Neuronal stem cell (in vitro differentiated cells): Measurements from ENCODE around the gene DIP2B.

Experiments used
- DNase-seq: peaks from one replicate; pipeline ENCODE4 v3.0.0-alpha.2; 2013; ENCODE audit warnings: low spot score
- H2AFZ ChIP-seq: one replicate; pipeline ENCODE4 v1.6.1; 2013; ENCODE audit warnings: mild to moderate bottlenecking, low read length, inconsistent platforms
- H2AK5ac ChIP-seq: 2 replicates; pipeline ENCODE4 v1.6.1; 2013; ENCODE audit warnings: low read depth, mild to moderate bottlenecking, inconsistent platforms, low read length, moderate library complexity, mixed read lengths
- H2BK120ac ChIP-seq: 2 replicates; pipeline ENCODE4 v1.6.1; 2013; ENCODE audit warnings: low read depth, mild to moderate bottlenecking, inconsistent platforms, low read length, moderate library complexity, mixed read lengths
- H2BK12ac ChIP-seq: one replicate; pipeline ENCODE4 v1.6.1; 2013; ENCODE audit warnings: low read length, inconsistent platforms
- H2BK15ac ChIP-seq: 2 replicates; pipeline ENCODE4 v1.6.1; 2013; ENCODE audit warnings: mild to moderate bottlenecking, low read length, inconsistent platforms, mixed read lengths
- H2BK5ac ChIP-seq: one replicate; pipeline ENCODE4 v1.6.1; 2013; ENCODE audit warnings: inconsistent platforms, mild to moderate bottlenecking, low read length, moderate library complexity
- H3K14ac ChIP-seq: one replicate; pipeline ENCODE4 v1.6.1; 2013; ENCODE audit warnings: low read length, inconsistent platforms
- H3K18ac ChIP-seq: 2 replicates; pipeline ENCODE4 v1.6.1; 2013; ENCODE audit warnings: low read length, inconsistent platforms
- H3K23ac ChIP-seq: 2 replicates; pipeline ENCODE4 v1.6.1; 2013; ENCODE audit warnings: low read depth, mild to moderate bottlenecking, mixed read lengths, low read length, inconsistent platforms; ENCODE audit not compliant: poor library complexity
- H3K27ac ChIP-seq: replicated peaks from 3 replicates; pipeline ENCODE4 v1.5.1; 2013; ENCODE audit warnings: low read length, inconsistent platforms
- H3K27me3 ChIP-seq, 3 experiments: 2 replicates each; pipeline ENCODE4 v1.6.1; 2013; ENCODE audit warnings: low read length in 3 of 3, mild to moderate bottlenecking in 2 of 3, inconsistent platforms in 1 of 3, low read depth in 1 of 3, mixed read lengths in 1 of 3, moderate library complexity in 1 of 3; ENCODE audit not compliant: control insufficient read depth in 3 of 3, insufficient read depth in 3 of 3
- H3K36me3 ChIP-seq, 2 donors: replicated peaks in 1 of 2; 2 replicates each; pipeline ENCODE4 v1.6.1; 2013; ENCODE audit warnings: low read length in 2 of 2; ENCODE audit not compliant: control insufficient read depth in 2 of 2, insufficient read depth in 2 of 2
- H3K4ac ChIP-seq: 2 replicates; pipeline ENCODE4 v1.6.1; 2013; ENCODE audit warnings: inconsistent platforms, mild to moderate bottlenecking, low read length, moderate library complexity
- H3K4me1 ChIP-seq, 2 donors: 1 replicate in 1 of 2; 2 replicates in 1 of 2; pipeline ENCODE4 v1.6.1; 2013; ENCODE audit warnings: low read length in 2 of 2, low read depth in 1 of 2; ENCODE audit not compliant: control insufficient read depth in 2 of 2, insufficient read depth in 1 of 2
- H3K4me2 ChIP-seq: one replicate; pipeline ENCODE4 v1.6.1; 2013; ENCODE audit warnings: mild to moderate bottlenecking, low read length, inconsistent platforms; ENCODE audit not compliant: insufficient read depth, poor library complexity, severe bottlenecking
- H3K4me3 ChIP-seq, 2 donors: 2 replicates each; pipeline ENCODE4 v1.5.1; 2013; ENCODE audit warnings: low read length in 2 of 2, mild to moderate bottlenecking in 2 of 2, inconsistent platforms in 1 of 2, moderate library complexity in 1 of 2
- H3K79me1 ChIP-seq: one replicate; pipeline ENCODE4 v1.6.1; 2013; ENCODE audit warnings: low read depth, mild to moderate bottlenecking, inconsistent platforms, low read length, moderate library complexity
- H3K9ac ChIP-seq: one replicate; pipeline ENCODE4 v1.6.1; 2013; ENCODE audit warnings: mild to moderate bottlenecking, low read depth, low read length, inconsistent platforms; ENCODE audit not compliant: poor library complexity
- H3K9me3 ChIP-seq, 2 donors: replicated peaks in 1 of 2; 2 replicates each; pipeline versions ENCODE3 to v1.6.1; 2013; ENCODE audit warnings: low read length in 2 of 2, mild to moderate bottlenecking in 2 of 2, inconsistent platforms in 1 of 2, low read depth in 1 of 2, mixed read lengths in 1 of 2, moderate library complexity in 1 of 2; ENCODE audit not compliant: control insufficient read depth in 2 of 2, insufficient read depth in 1 of 2
- H4K8ac ChIP-seq: one replicate; pipeline ENCODE4 v1.6.1; 2013; ENCODE audit warnings: low read depth, mild to moderate bottlenecking, inconsistent platforms, low read length, moderate library complexity
- H4K91ac ChIP-seq: one replicate; pipeline ENCODE4 v1.6.1; 2013; ENCODE audit warnings: low read length, low read depth, mild to moderate bottlenecking, inconsistent platforms; ENCODE audit not compliant: poor library complexity
- WGBS, 2 donors: extraction: QIAGEN DNeasy Blood & Tissue Kit; methylation state at CpG; one replicate each; pipeline ENCODE4 v1.1.7; 2013; ENCODE audit warnings: missing lambda C conversion rate in 2 of 2, mixed read lengths in 1 of 2; ENCODE audit not compliant: insufficient read length in 2 of 2, insufficient replicate concordance in 1 of 2; ENCODE audit errors: extremely low coverage in 2 of 2; 5-methylcytosine and 5-hydroxymethylcytosine counted together

DIP2B gene

DNA sequence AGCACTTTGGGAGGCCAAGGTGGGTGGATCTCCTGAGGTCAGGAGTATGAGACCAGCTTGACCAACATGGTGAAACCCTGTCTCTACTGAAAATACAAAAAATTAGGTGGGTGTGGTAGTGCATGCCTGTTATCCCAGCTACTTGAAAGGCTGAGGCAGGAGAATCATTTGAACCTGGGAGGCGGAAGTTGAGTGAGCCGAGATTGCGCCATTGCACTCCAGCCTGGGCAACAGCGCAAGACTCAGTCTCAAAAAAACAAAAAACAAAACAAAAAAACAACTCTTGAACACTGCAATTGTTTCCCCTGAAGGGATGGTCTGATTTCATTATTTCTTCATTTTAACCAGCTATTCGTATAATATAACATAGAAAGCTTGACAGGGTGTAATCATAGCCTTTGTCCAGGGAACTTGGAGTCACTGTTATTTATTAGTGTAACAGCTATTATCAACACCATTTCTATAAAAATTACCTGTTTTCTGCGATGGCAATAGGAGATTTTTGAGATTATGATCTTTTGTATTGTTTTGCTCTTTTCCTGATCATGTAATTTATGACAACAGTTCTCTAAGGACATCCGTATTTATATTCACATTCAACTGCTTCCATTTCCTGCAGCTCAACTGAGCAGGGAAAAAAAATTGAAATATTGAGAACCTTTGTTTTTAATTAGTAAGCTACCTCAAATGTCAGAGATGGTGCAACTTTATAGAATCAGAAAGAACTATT is 94.7 kb downstream of the DIP2B start:
- no peak overlapping the region for H2BK5ac ChIP-seq
- WGBS, 2 donors: no CpG with 5 or more reads among the region's 7 CpGs

DNA sequence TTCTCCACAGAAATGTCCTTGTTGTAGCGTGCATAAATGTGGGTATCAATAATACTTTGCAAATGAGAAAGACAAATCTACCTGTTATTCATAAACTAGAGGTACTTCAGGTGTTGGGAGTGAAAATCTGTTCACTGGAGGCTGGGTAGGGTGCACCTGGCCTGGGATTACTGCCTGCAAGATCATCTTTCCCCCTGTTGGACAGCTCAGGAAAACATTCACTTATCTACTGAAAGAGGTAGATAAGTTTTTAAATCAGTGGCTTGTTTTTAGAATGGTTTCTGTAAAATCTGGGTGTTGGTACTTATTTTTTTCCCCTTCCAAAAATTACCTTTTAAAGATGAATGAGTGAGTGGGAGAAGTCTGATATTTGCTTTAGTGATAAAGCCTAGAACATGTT is 95.6 kb downstream of the DIP2B start:
- H2BK120ac ChIP-seq: no peak overlapping the region
- H3K4me2 ChIP-seq: no peak overlapping the region
- no peak overlapping the region for H4K8ac ChIP-seq
- H3K36me3 ChIP-seq: peaks cover 0 to 2% of the 10 kb centered on the region in 2 donors
- H3K14ac ChIP-seq: no peak overlapping the region
- no peak overlapping the region for H3K9ac ChIP-seq
- no peak for DNase-seq
- H2BK15ac ChIP-seq: no peak overlapping the region
- H2AK5ac ChIP-seq: no peak overlapping the region
- H2BK12ac ChIP-seq: no peak overlapping the region
- H3K18ac ChIP-seq: no peak overlapping the region
- no peak overlapping the region for H3K4me3 ChIP-seq
- no peak overlapping the region for H3K23ac ChIP-seq
- H3K9me3 ChIP-seq: no peaks in the 10 kb centered on the region
- H2AFZ ChIP-seq: no peak overlapping the region
- peaks cover 2% of the 10 kb centered on the region for H3K79me1 ChIP-seq
- no CpG with 5 or more reads among the region's 1 CpG for WGBS, 2 donors
- H4K91ac ChIP-seq: no peak overlapping the region
- H3K27ac ChIP-seq: no peak overlapping the region
- no peak overlapping the region for H2BK5ac ChIP-seq
- no peaks in the 10 kb centered on the region for H3K27me3 ChIP-seq
- H3K4ac ChIP-seq: no peak overlapping the region
- H3K4me1 ChIP-seq: peaks cover 0 to 2% of the 10 kb centered on the region in 2 donors

More for the DNA sequence above, 94.7 kb downstream of the DIP2B start:
- Histone ChIP-seq H3K14ac (no peak overlapping the region), H3K4ac (no peak overlapping the region), H2BK12ac (no peak overlapping the region), H3K27ac (no peak overlapping the region), H3K79me1 (no peaks in the 10 kb centered on the region), H3K18ac (no peak overlapping the region), H3K4me1 (peaks cover 0 to 2% of the 10 kb centered on the region in 2 donors), H3K23ac (no peak overlapping the region), H3K4me2 (no peak overlapping the region), H3K9ac (no peak overlapping the region), H2AK5ac (no peak overlapping the region), H2BK15ac (no peak overlapping the region), H3K9me3 (no peaks in the 10 kb centered on the region), H3K27me3 (no peaks in the 10 kb centered on the region), H2BK120ac (no peak overlapping the region), H3K4me3 (no peak overlapping the region), H4K8ac (no peak overlapping the region), H2AFZ (no peak overlapping the region), H4K91ac (no peak overlapping the region), H3K36me3 (peaks cover 0 to 2% of the 10 kb centered on the region in 2 donors)
- no peak for DNase-seq

DNA sequence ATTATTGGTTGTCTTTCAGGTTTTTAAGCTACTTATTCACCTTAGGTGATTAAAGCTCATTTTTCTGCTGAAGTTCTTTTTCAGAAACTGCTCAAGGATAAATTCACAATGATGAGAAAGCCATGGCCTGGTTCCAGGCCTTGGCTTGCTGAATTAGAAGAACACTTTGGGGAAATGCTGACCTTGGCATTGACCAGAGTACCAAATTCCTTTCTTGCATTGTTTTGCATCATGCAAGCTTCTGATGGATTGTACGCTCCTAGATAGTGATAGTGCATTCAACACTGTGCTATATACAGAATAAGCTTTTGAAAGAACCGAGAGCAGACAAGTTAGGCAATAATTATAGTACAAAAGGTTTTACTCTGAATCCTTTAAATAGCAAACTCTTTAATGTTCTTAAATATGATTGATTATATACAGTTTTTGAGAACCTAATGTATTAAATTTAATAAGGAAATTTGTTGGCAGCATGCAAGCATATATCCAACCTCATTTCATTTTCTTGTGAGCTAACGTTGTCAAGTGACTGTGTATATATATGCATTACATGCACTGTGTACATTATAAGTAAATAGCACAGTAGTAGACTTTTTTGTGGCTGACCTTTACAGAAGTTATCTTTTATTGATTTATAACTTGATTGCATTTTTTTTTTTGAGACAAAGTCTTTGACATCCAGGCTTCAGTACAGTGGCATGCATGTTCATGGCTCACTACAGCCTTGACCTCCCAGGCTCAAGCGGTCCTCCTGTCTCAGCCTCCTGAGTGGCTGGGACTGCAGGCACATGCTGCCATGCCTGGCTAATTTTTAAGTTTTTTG is 99.2 kb downstream of the DIP2B start:
- Histone ChIP-seq H3K14ac (no peak overlapping the region), H3K4me1 (no peaks in the 10 kb centered on the region), H3K23ac (no peak overlapping the region), H3K4ac (no peak overlapping the region), H3K27me3 (no peaks in the 10 kb centered on the region), H3K27ac (no peak overlapping the region), H2BK15ac (no peak overlapping the region), H3K36me3 (peaks cover 0 to 2% of the 10 kb centered on the region in 2 donors), H4K8ac (no peak overlapping the region), H3K9ac (no peak overlapping the region), H2BK12ac (no peak overlapping the region), H2AK5ac (no peak overlapping the region), H3K79me1 (peaks cover 2% of the 10 kb centered on the region), H2BK5ac (no peak overlapping the region), H3K4me3 (no peak overlapping the region), H2AFZ (no peak overlapping the region), H2BK120ac (no peak overlapping the region), H3K18ac (no peak overlapping the region), H4K91ac (no peak overlapping the region), H3K9me3 (no peaks in the 10 kb centered on the region), H3K4me2 (no peak overlapping the region)
- WGBS, 2 donors: no CpG with 5 or more reads among the region's 4 CpGs
- DNase-seq: no peak

DNA sequence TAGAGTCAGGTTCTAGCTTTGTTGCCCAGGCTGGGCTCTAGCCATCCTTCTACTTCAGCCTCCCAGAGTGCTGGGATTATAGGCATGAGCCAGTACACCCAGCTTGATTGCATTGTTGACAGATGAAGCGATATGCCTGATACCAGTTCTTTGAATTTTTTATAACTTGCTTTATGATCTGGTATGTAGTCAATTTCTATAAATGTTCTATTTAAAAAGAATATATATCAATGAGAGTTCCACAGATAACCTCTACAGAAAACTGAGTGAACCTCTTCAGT is 99.8 kb downstream of the DIP2B start:
- Histone ChIP-seq H2BK12ac (no peak overlapping the region), H3K4me2 (no peak overlapping the region), H3K36me3 (peaks cover 0 to 2% of the 10 kb centered on the region in 2 donors), H2BK15ac (no peak overlapping the region), H3K4me3 (no peak overlapping the region), H2AK5ac (no peak overlapping the region), H3K18ac (no peak overlapping the region), H3K27me3 (no peaks in the 10 kb centered on the region), H3K14ac (no peak overlapping the region), H2BK5ac (no peak overlapping the region), H3K4me1 (no peaks in the 10 kb centered on the region), H3K79me1 (peaks cover 2% of the 10 kb centered on the region), H2BK120ac (no peak overlapping the region), H4K91ac (no peak overlapping the region), H4K8ac (no peak overlapping the region), H2AFZ (no peak overlapping the region), H3K23ac (no peak overlapping the region), H3K27ac (no peak overlapping the region), H3K9me3 (no peaks in the 10 kb centered on the region), H3K4ac (no peak overlapping the region), H3K9ac (no peak overlapping the region)
- no peak for DNase-seq
- WGBS, 2 donors: no CpG with 5 or more reads among the region's 1 CpG
